Activated B cell treated with CpG ODN at 0.5 μM for 24 hours (primary cell): Measurements from ENCODE around the gene UBA52. TPM values are rescaled to one million over a fixed set of nuclear protein-coding genes. Genes with fewer than 3 reads are reported as not detected.
"Not testable (repeated sequence)": the region's sequence is repeated elsewhere in the genome, so short reads cannot be mapped to it uniquely, and the experiment has no call there.

Source experiments
- ATAC-seq: fragments of 200-7000 bp; cut with Tn5 transposase; one replicate; pipeline ENCODE4 v1.10.0; 2021; ENCODE audit warnings: low read depth, mild to moderate bottlenecking, moderate library complexity
- CTCF ChIA-PET: fragments of 350-600 bp; sonication (Branson Sonifier 250); formaldehyde crosslinking; loops from one replicate; lab custom pipeline; 2021; ENCODE audit warnings: antibody characterized with exemption; lab: Charles Lee
- POLR2A ChIA-PET: fragments of 350-600 bp; sonication (Branson Sonifier 250); formaldehyde crosslinking; loops from one replicate; lab custom pipeline; 2021; ENCODE audit warnings: antibody characterized with exemption; lab: Charles Lee
- DNase-seq: peaks from one replicate; pipeline ENCODE4 v3.0.0; 2022
- H3K27ac Mint-ChIP-seq: one replicate; pipeline ENCODE4 v1.8.0; 2020; ENCODE audit warnings: mixed read lengths
- H3K27me3 Mint-ChIP-seq: one replicate; pipeline ENCODE4 v1.8.0; 2021; ENCODE audit warnings: mixed read lengths
- H3K36me3 Mint-ChIP-seq: one replicate; pipeline ENCODE4 v1.8.0; 2021; ENCODE audit warnings: low read depth, mixed read lengths
- H3K4me1 Mint-ChIP-seq: one replicate; pipeline ENCODE4 v1.8.0; 2021; ENCODE audit warnings: mixed read lengths
- H3K4me3 Mint-ChIP-seq: one replicate; pipeline ENCODE4 v1.8.0; 2020; ENCODE audit warnings: mild to moderate bottlenecking, mixed read lengths
- H3K9me3 Mint-ChIP-seq: one replicate; pipeline ENCODE4 v1.8.0; 2020; ENCODE audit warnings: mixed read lengths
- intact Hi-C: fragments of 100-400 bp; cut with micrococcal nuclease; formaldehyde crosslinking; loops from one replicate; pipeline ENCODE4 v1.15.1; 2024
- total RNA-seq: library from RNA; stranded (reverse); gene quantifications from 2 replicates; pipeline ENCODE4 v1.2.3, GENCODE V29; 2022
- TF ChIP-seq, protein P1 (sequence below): fragments of 200-600 bp; IDR thresholded peaks from one replicate; pipeline ENCODE4 v1.8.0; 2022; ENCODE audit warnings: antibody characterized with exemption, mild to moderate bottlenecking

UBA52 gene
- total RNA-seq, 1 donor from 2014 or later, result 1,962 TPM

DNA sequence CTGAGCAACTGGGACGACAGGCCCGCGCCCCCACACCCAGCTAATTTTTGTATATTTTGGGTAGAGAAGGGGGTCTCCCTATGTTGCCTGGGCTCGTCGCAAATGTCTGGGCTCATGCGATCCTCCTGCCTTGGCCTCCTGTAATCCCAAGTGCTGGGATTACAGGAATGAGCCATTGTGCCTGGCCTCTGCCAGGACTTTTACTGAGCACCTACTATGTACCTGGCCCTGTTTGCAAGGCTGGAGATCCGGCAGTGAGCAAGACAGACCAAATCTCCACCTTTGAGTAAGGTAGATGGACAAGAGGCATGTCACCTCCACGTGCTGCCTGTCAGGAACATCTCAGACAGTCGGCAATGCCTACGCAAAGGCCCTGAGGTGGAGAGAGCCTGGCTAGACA, 35.2 kb upstream of the UBA52 start:
- intact Hi-C loops, result no loop called here
- no peaks in the 10 kb centered on the region for H3K9me3 Mint-ChIP-seq
- peaks cover 3% of the 10 kb centered on the region for H3K4me1 Mint-ChIP-seq
- no peaks in the 10 kb centered on the region for H3K27me3 Mint-ChIP-seq
- ATAC-seq, result no peak
- no peak for DNase-seq
- H3K27ac Mint-ChIP-seq, result no peak overlapping the region
- TF ChIP-seq, protein P1, sequence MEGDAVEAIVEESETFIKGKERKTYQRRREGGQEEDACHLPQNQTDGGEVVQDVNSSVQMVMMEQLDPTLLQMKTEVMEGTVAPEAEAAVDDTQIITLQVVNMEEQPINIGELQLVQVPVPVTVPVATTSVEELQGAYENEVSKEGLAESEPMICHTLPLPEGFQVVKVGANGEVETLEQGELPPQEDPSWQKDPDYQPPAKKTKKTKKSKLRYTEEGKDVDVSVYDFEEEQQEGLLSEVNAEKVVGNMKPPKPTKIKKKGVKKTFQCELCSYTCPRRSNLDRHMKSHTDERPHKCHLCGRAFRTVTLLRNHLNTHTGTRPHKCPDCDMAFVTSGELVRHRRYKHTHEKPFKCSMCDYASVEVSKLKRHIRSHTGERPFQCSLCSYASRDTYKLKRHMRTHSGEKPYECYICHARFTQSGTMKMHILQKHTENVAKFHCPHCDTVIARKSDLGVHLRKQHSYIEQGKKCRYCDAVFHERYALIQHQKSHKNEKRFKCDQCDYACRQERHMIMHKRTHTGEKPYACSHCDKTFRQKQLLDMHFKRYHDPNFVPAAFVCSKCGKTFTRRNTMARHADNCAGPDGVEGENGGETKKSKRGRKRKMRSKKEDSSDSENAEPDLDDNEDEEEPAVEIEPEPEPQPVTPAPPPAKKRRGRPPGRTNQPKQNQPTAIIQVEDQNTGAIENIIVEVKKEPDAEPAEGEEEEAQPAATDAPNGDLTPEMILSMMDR, result no peak
- ChIA-PET POLR2A (no interaction called here), CTCF (no interaction called here)
- peaks cover 53% of the 10 kb centered on the region for H3K36me3 Mint-ChIP-seq
- H3K4me3 Mint-ChIP-seq, result no peak overlapping the region

DNA sequence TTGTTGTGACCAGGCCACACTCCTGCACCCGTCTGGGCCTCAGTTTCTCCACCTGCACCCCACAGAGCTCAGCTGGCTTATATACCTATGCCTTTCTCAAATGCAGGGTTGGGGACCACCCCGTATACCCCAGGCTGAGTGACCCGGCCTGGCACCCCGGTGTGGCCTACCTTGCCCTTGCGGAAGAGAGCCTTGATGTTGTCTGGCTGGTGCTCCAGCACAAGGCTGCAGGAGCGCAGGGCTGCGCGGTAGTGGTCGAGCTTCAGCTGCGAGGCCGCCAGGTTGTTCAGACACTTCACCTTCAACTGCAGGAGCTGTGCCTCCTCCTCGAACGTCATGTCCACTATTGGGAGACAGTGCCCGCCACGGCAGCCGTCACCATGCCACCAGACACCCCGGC, 34.2 kb upstream of the UBA52 start:
- Mint-ChIP-seq H3K27me3 (no peaks in the 10 kb centered on the region), H3K9me3 (no peaks in the 10 kb centered on the region), H3K36me3 (peaks cover 47% of the 10 kb centered on the region), H3K27ac (no peak overlapping the region), H3K4me1 (peaks cover 11% of the 10 kb centered on the region), H3K4me3 (no peak overlapping the region)
- TF ChIP-seq, protein P1, result no peak
- intact Hi-C loops, result no loop called here
- POLR2A ChIA-PET, result no interaction called here
- DNase-seq, result no peak
- CTCF ChIA-PET, result no interaction called here
- ATAC-seq, result no peak

DNA sequence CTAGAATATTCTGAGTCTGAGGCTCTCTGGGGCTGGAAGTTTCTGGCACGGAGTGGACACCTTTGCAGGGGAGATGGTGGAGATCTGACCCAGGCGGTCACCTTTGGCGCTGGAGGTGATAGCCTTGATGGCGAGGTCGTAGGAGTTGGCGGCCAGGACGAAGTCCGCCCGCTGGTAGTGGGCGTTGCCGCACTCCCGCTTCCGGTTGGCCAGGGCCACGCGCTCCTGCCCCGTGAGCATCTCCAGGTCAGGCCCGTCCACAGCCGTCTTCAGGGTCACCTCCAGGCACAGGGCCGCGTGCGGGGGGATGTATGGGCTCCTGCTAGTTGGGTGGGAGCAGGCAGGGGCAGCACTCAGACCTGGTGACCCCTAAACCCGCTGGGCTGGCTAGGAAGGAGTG, 33.5 kb upstream of the UBA52 start:
- Mint-ChIP-seq H3K4me3 (no peak overlapping the region), H3K36me3 (peaks cover 40% of the 10 kb centered on the region), H3K9me3 (no peaks in the 10 kb centered on the region), H3K27ac (peak overlapping the region; percentile 10), H3K4me1 (peaks cover 14% of the 10 kb centered on the region), H3K27me3 (no peaks in the 10 kb centered on the region)
- TF ChIP-seq, protein P1, result no peak
- ATAC-seq (no peak), DNase-seq (no peak)
- ChIA-PET POLR2A (interaction anchor here (0.5 to 0.8 kb wide), 2 partner anchors 16 to 33 kb away, joined by 4 to 8 read pairs; partner anchors contain the start of gene UBA52), CTCF (no interaction called here)
- intact Hi-C loops, result no loop called here

GRCh38 chr19:18539372-18539771, 32.3 kb upstream of the UBA52 start:
- no peak overlapping the region for H3K27ac Mint-ChIP-seq
- no peaks in the 10 kb centered on the region for H3K27me3 Mint-ChIP-seq

GRCh38 chr19:18540200-18540599, 31.5 kb upstream of the UBA52 start:
- intact Hi-C loops, result loop anchor here (5.0 kb wide), 1 partner anchor 47 kb away; the partner anchor contains the start of gene REX1BD
- DNase-seq, ATAC-seq, POLR2A ChIA-PET, H3K27ac Mint-ChIP-seq, H3K9me3 Mint-ChIP-seq, CTCF ChIA-PET, H3K27me3 Mint-ChIP-seq, H3K4me3 Mint-ChIP-seq: not testable (repeated sequence)
- Mint-ChIP-seq H3K4me1 (peaks cover 23% of the 10 kb centered on the region), H3K36me3 (peaks cover 36% of the 10 kb centered on the region)

More at GRCh38 chr19:18539372-18539771, 32.3 kb upstream of the UBA52 start:
- ChIA-PET POLR2A (no interaction called here), CTCF (no interaction called here)
- TF ChIP-seq, protein P1, result no peak
- H3K4me1 Mint-ChIP-seq, result peaks cover 21% of the 10 kb centered on the region
- DNase-seq (no peak), ATAC-seq (no peak)
- H3K9me3 Mint-ChIP-seq, result no peaks in the 10 kb centered on the region
- H3K36me3 Mint-ChIP-seq, result peaks cover 39% of the 10 kb centered on the region
- no peak overlapping the region for H3K4me3 Mint-ChIP-seq
- intact Hi-C loops, result no loop called here
